OCI-LY1 (cell line): Measurements from ENCODE around the gene PLGRKT.

Source experiments
- H2AFZ ChIP-seq: fragments of 200-600 bp; sonication (generic), shearing (Covaris generic); 2 replicates; pipeline ENCODE4 v1.6.0; 2014; ENCODE audit warnings: antibody characterized with exemption, mild to moderate bottlenecking, low read length
- H3F3A ChIP-seq: fragments of 200-600 bp; sonication (generic), shearing (Covaris generic); 2 replicates; pipeline ENCODE4 v1.6.0; 2014; ENCODE audit warnings: mild to moderate bottlenecking, antibody characterized with exemption, low read length, moderate library complexity; ENCODE audit not compliant: insufficient read depth
- H3K27ac ChIP-seq: fragments of 200-600 bp; sonication (generic); 2 replicates; pipeline ENCODE4 v1.5.1; 2014; ENCODE audit warnings: low read length, mixed run types, mild to moderate bottlenecking, low read depth; ENCODE audit not compliant: poor library complexity, severe bottlenecking
- H3K27me3 ChIP-seq: fragments of 200-600 bp; sonication (generic); 2 replicates; pipeline ENCODE4 v1.6.0; 2014; ENCODE audit warnings: antibody characterized with exemption, mild to moderate bottlenecking, low read length, moderate library complexity; ENCODE audit not compliant: insufficient read depth
- H3K36me3 ChIP-seq: fragments of 200-600 bp; sonication (generic); 2 replicates; pipeline ENCODE4 v1.6.1; 2014; ENCODE audit warnings: mild to moderate bottlenecking, antibody characterized with exemption, low read length, moderate library complexity, mixed read lengths; ENCODE audit not compliant: insufficient read depth
- H3K4me1 ChIP-seq: fragments of 200-600 bp; sonication (generic); 2 replicates; pipeline ENCODE4 v1.5.1; 2014; ENCODE audit warnings: mild to moderate bottlenecking, low read length, moderate library complexity; ENCODE audit not compliant: insufficient read depth, severe bottlenecking
- H3K4me2 ChIP-seq: fragments of 200-600 bp; sonication (generic), shearing (Covaris generic); 2 replicates; pipeline ENCODE4 v1.6.1; 2014; ENCODE audit warnings: low read length
- H3K4me3 ChIP-seq: fragments of 200-600 bp; sonication (generic); 2 replicates; pipeline ENCODE4 v1.5.1; 2014; ENCODE audit warnings: low read length, low read depth, mild to moderate bottlenecking, mixed read lengths; ENCODE audit not compliant: poor library complexity, severe bottlenecking
- H3K79me2 ChIP-seq: fragments of 200-600 bp; shearing (Covaris generic); 2 replicates; pipeline ENCODE4 v1.6.1; 2016; ENCODE audit warnings: mixed run types, low read length, mixed read lengths; ENCODE audit not compliant: insufficient read depth
- H3K9ac ChIP-seq: fragments of 200-600 bp; sonication (generic), shearing (Covaris generic); 2 replicates; pipeline ENCODE4 v1.6.1; 2014; ENCODE audit warnings: mild to moderate bottlenecking, low read length, mixed read lengths
- H3K9me2 ChIP-seq: fragments of 200-600 bp; sonication (generic), shearing (Covaris generic); 2 replicates; pipeline ENCODE4 v1.6.1; 2014; ENCODE audit warnings: low read depth, mild to moderate bottlenecking, low read length, mixed read lengths
- H3K9me3 ChIP-seq: fragments of 200-600 bp; shearing (Covaris generic); 2 replicates; pipeline ENCODE4 v1.6.1; 2014; ENCODE audit warnings: low read length, mixed read lengths
- H4K20me1 ChIP-seq: fragments of 200-600 bp; sonication (generic), shearing (Covaris generic); 2 replicates; pipeline ENCODE4 v1.6.0; 2016; ENCODE audit warnings: mild to moderate bottlenecking, low read length; ENCODE audit not compliant: insufficient read depth
- CTCF ChIP-seq: fragments of 200-600 bp; sonication (generic), shearing (Covaris generic); IDR thresholded peaks from 2 replicates; pipeline ENCODE4 v1.5.1; 2017; ENCODE audit warnings: mild to moderate bottlenecking, antibody characterized with exemption, low read length, moderate library complexity, mixed read lengths
- EZH2 ChIP-seq: fragments of 200-600 bp; sonication (generic), shearing (Covaris generic); IDR thresholded peaks from 2 replicates; pipeline ENCODE4 v1.8.0; 2017; ENCODE audit warnings: borderline replicate concordance, mixed run types, mild to moderate bottlenecking, antibody characterized with exemption, low read length, moderate library complexity, mixed read lengths

Gene PLGRKT

GRCh38 chr9:5440426-5440825 lies 2.7 kb upstream of the PLGRKT start:
- Histone ChIP-seq H3K9ac (no peak overlapping the region), H3K9me3 (peaks cover 4% of the 10 kb centered on the region; the same call in 1 of the 2 replicates), H3F3A (no peaks in the 10 kb centered on the region), H3K27me3 (no peaks in the 10 kb centered on the region), H3K4me1 (peaks cover 22% of the 10 kb centered on the region), H4K20me1 (no peaks in the 10 kb centered on the region), H3K79me2 (no peaks in the 10 kb centered on the region), H3K4me2 (no peak overlapping the region), H3K27ac (no peak overlapping the region), H3K36me3 (peaks cover 9% of the 10 kb centered on the region), H3K4me3 (no peak overlapping the region), H3K9me2 (no peaks in the 10 kb centered on the region), H2AFZ (no peak overlapping the region)
- TF ChIP-seq EZH2 (no peak), CTCF (no peak)

GRCh38 chr9:5438301-5439162 lies 807 bp upstream of the PLGRKT start:
- Histone ChIP-seq H3K4me2 (peak overlapping the region; percentile 81), H3K9me2 (no peaks in the 10 kb centered on the region), H3K27ac (peak overlapping the region; percentile 85), H3K9me3 (peaks cover 6% of the 10 kb centered on the region; the same call in 1 of the 2 replicates), H3F3A (no peaks in the 10 kb centered on the region), H3K9ac (peak overlapping the region; percentile 64), H3K4me1 (peaks cover 22% of the 10 kb centered on the region), H4K20me1 (no peaks in the 10 kb centered on the region), H2AFZ (no peak overlapping the region), H3K27me3 (no peaks in the 10 kb centered on the region), H3K4me3 (peak overlapping the region; percentile 79), H3K79me2 (no peaks in the 10 kb centered on the region), H3K36me3 (peaks cover 16% of the 10 kb centered on the region)
- no peak for TF ChIP-seq EZH2
- TF ChIP-seq CTCF, result no peak

GRCh38 chr9:5436441-5436840 lies 1.3 kb downstream of the PLGRKT start:
- no peaks in the 10 kb centered on the region for H3F3A ChIP-seq
- H3K9ac ChIP-seq, result peak overlapping the region; percentile 88; the same call in 1 of the 2 replicates
- H3K4me1 ChIP-seq, result peaks cover 22% of the 10 kb centered on the region
- no peaks in the 10 kb centered on the region for H3K27me3 ChIP-seq
- peaks cover 6% of the 10 kb centered on the region; the same call in 1 of the 2 replicates for H3K9me3 ChIP-seq
- peak overlapping the region; percentile 81 for H3K4me2 ChIP-seq
- TF ChIP-seq CTCF, result no peak
- TF ChIP-seq EZH2, result no peak
- H4K20me1 ChIP-seq, result no peaks in the 10 kb centered on the region
- H3K36me3 ChIP-seq, result peaks cover 16% of the 10 kb centered on the region
- H3K79me2 ChIP-seq, result no peaks in the 10 kb centered on the region
- H3K9me2 ChIP-seq, result no peaks in the 10 kb centered on the region
- H3K27ac ChIP-seq, result peak overlapping the region; percentile 85
- peak overlapping the region; percentile 79 for H3K4me3 ChIP-seq
- H2AFZ ChIP-seq, result no peak overlapping the region
